ENCODE data around the gene PLEKHJ1. TPM values are rescaled to one million over a fixed set of nuclear protein-coding genes. Genes with fewer than 3 reads are reported as not detected.

PLEKHJ1 gene
- total and polyA plus RNA-seq, 4 donors = 22.2 to 44.5 (median 37.0) TPM

DNA sequence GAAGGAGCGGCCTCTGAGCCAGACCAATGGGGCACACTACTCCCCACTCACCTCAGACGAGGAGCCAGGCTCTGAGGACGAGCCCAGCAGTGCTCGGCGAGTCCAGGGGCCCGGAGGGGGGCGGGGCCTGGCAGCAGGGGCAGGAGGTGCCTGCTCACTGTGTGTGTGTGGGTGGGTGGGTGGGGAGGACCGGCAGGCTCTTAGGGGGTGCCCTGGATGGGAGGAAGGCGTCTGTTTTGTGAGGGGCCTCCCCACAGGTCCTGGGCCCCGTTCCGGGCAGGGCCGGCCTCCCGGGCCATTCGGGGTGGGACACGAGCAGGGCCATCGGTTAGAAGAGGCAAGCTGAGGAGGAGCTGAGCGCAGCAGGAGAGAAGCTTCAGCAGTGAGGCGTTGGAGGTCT lies 12.7 kb downstream of the PLEKHJ1 start:
- no peak for TF ChIP-seq FOXA1 (IDR thresholded peaks at IDR 0.05)
- Histone ChIP-seq H3K4me3 (ENCODE audit: low read depth in 1 of 3, low read length in 3 of 3) (no peak overlapping the region), H3K27ac (ENCODE audit: low read depth in 1 of 2, low read length in 2 of 2) (no peak overlapping the region), H3K4me1 (ENCODE audit: control insufficient read depth in 4 of 4, insufficient read depth in 4 of 4, low read length in 3 of 4) (peaks cover 2 to 9% (median 4%) of the 10 kb centered on the region in 4 donors), H3K9me3 (ENCODE audit: control insufficient read depth in 4 of 4, low read length in 3 of 4) (no peaks in the 10 kb centered on the region), H3K27me3 (ENCODE audit: control insufficient read depth in 4 of 4, insufficient read depth in 4 of 4, low read length in 3 of 4) (no peaks in the 10 kb centered on the region), H3K36me3 (ENCODE audit: control insufficient read depth in 4 of 4, insufficient read depth in 3 of 4, low read depth in 1 of 4, low read length in 3 of 4) (peaks cover 7 to 47% (median 10%) of the 10 kb centered on the region in 4 donors), H3K9ac (ENCODE audit: low read depth in 1 of 2, low read length in 2 of 2) (no peak overlapping the region)
- DNase-seq (ENCODE audit: low spot score) = no peak
- WGBS = 94% methylated on average over 18 of the region's 18 CpGs

DNA sequence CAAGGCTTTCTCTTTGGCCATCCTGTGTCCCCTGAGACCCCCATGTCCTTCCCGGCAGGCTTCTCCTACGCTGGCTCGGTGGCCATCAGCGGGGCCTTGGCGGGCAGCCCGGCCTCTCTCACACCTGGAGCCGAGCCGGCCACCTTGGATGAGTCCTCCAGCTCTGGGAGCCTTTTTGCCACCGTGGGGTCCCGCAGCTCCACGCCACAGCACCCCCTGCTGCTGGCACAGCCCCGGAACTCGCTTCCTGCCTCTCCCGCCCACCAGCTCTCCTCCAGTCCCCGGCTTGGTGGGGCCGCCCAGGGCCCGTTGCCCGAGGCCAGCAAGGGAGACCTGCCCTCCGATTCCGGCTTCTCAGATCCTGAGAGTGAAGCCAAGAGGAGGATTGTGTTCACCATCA lies 14.2 kb downstream of the PLEKHJ1 start:
- Histone ChIP-seq H3K36me3 (ENCODE audit: control insufficient read depth in 4 of 4, insufficient read depth in 3 of 4, low read depth in 1 of 4, low read length in 3 of 4) (peaks cover 10 to 59% (median 13%) of the 10 kb centered on the region in 4 donors), H3K4me3 (ENCODE audit: low read depth in 1 of 3, low read length in 3 of 3) (no peak overlapping the region), H3K9ac (ENCODE audit: low read depth in 1 of 2, low read length in 2 of 2) (no peak overlapping the region), H3K27ac (ENCODE audit: low read depth in 1 of 2, low read length in 2 of 2) (no peak overlapping the region), H3K27me3 (ENCODE audit: control insufficient read depth in 4 of 4, insufficient read depth in 4 of 4, low read length in 3 of 4) (no peaks in the 10 kb centered on the region), H3K4me1 (ENCODE audit: control insufficient read depth in 4 of 4, insufficient read depth in 4 of 4, low read length in 3 of 4) (no peaks in the 10 kb centered on the region), H3K9me3 (ENCODE audit: control insufficient read depth in 4 of 4, low read length in 3 of 4) (no peaks in the 10 kb centered on the region)
- no peak for TF ChIP-seq SP1 (IDR thresholded peaks at IDR 0.05)
- TF ChIP-seq HNF4G (IDR thresholded peaks at IDR 0.05) = no peak
- TF ChIP-seq, protein P1, sequence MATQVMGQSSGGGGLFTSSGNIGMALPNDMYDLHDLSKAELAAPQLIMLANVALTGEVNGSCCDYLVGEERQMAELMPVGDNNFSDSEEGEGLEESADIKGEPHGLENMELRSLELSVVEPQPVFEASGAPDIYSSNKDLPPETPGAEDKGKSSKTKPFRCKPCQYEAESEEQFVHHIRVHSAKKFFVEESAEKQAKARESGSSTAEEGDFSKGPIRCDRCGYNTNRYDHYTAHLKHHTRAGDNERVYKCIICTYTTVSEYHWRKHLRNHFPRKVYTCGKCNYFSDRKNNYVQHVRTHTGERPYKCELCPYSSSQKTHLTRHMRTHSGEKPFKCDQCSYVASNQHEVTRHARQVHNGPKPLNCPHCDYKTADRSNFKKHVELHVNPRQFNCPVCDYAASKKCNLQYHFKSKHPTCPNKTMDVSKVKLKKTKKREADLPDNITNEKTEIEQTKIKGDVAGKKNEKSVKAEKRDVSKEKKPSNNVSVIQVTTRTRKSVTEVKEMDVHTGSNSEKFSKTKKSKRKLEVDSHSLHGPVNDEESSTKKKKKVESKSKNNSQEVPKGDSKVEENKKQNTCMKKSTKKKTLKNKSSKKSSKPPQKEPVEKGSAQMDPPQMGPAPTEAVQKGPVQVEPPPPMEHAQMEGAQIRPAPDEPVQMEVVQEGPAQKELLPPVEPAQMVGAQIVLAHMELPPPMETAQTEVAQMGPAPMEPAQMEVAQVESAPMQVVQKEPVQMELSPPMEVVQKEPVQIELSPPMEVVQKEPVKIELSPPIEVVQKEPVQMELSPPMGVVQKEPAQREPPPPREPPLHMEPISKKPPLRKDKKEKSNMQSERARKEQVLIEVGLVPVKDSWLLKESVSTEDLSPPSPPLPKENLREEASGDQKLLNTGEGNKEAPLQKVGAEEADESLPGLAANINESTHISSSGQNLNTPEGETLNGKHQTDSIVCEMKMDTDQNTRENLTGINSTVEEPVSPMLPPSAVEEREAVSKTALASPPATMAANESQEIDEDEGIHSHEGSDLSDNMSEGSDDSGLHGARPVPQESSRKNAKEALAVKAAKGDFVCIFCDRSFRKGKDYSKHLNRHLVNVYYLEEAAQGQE (IDR thresholded peaks at IDR 0.05) = no peak
- TF ChIP-seq RXRA (IDR thresholded peaks at IDR 0.05) = no peak
- TF ChIP-seq, protein P2, sequence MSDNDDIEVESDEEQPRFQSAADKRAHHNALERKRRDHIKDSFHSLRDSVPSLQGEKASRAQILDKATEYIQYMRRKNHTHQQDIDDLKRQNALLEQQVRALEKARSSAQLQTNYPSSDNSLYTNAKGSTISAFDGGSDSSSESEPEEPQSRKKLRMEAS (IDR thresholded peaks at IDR 0.05) = no peak
- no peak for TF ChIP-seq HNF4A (conservative IDR thresholded peaks at IDR 0.05)
- no peak for TF ChIP-seq NR2F2 (IDR thresholded peaks at IDR 0.05)
- no peak for TF ChIP-seq JUND (IDR thresholded peaks at IDR 0.05)
- TF ChIP-seq, protein P3, sequence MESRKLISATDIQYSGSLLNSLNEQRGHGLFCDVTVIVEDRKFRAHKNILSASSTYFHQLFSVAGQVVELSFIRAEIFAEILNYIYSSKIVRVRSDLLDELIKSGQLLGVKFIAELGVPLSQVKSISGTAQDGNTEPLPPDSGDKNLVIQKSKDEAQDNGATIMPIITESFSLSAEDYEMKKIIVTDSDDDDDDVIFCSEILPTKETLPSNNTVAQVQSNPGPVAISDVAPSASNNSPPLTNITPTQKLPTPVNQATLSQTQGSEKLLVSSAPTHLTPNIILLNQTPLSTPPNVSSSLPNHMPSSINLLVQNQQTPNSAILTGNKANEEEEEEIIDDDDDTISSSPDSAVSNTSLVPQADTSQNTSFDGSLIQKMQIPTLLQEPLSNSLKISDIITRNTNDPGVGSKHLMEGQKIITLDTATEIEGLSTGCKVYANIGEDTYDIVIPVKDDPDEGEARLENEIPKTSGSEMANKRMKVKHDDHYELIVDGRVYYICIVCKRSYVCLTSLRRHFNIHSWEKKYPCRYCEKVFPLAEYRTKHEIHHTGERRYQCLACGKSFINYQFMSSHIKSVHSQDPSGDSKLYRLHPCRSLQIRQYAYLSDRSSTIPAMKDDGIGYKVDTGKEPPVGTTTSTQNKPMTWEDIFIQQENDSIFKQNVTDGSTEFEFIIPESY (IDR thresholded peaks at IDR 0.05) = no peak
- TF ChIP-seq GABPA (IDR thresholded peaks at IDR 0.05 in 1 of 2, conservative IDR thresholded peaks at IDR 0.05 in 1 of 2) = no peak
- TF ChIP-seq YY1 (IDR thresholded peaks at IDR 0.05) = no peak
- TF ChIP-seq, protein P4, sequence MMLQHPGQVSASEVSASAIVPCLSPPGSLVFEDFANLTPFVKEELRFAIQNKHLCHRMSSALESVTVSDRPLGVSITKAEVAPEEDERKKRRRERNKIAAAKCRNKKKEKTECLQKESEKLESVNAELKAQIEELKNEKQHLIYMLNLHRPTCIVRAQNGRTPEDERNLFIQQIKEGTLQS (IDR thresholded peaks at IDR 0.05) = no peak
- TF ChIP-seq FOXA2 (IDR thresholded peaks at IDR 0.05) = no peak
- TF ChIP-seq, protein P5, sequence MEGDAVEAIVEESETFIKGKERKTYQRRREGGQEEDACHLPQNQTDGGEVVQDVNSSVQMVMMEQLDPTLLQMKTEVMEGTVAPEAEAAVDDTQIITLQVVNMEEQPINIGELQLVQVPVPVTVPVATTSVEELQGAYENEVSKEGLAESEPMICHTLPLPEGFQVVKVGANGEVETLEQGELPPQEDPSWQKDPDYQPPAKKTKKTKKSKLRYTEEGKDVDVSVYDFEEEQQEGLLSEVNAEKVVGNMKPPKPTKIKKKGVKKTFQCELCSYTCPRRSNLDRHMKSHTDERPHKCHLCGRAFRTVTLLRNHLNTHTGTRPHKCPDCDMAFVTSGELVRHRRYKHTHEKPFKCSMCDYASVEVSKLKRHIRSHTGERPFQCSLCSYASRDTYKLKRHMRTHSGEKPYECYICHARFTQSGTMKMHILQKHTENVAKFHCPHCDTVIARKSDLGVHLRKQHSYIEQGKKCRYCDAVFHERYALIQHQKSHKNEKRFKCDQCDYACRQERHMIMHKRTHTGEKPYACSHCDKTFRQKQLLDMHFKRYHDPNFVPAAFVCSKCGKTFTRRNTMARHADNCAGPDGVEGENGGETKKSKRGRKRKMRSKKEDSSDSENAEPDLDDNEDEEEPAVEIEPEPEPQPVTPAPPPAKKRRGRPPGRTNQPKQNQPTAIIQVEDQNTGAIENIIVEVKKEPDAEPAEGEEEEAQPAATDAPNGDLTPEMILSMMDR (IDR thresholded peaks at IDR 0.05; ENCODE audit: low read depth, low read length, missing input control) = no peak
- no peak for TF ChIP-seq FOXA1 (IDR thresholded peaks at IDR 0.05)
- TF ChIP-seq TAF1 (conservative IDR thresholded peaks at IDR 0.05) = no peak
- TF ChIP-seq EGR1 (IDR thresholded peaks at IDR 0.05; ENCODE audit: low read depth in 2 of 2) = no peak
- no peak for TF ChIP-seq RAD21 (IDR thresholded peaks at IDR 0.05)
- 93% methylated on average over 20 of the region's 20 CpGs for WGBS
- no peak for DNase-seq (ENCODE audit: low spot score)
